Liver (tissue), 9 donors: Measurements from ENCODE around the gene FCN1. TPM values are rescaled to one million over a fixed set of nuclear protein-coding genes. Genes with fewer than 3 reads are reported as not detected.

Source experiments
- DNase-seq: peaks from one replicate; pipeline ENCODE4 v3.0.0-alpha.2; 2017; ENCODE audit warnings: low spot score
- H3K27ac ChIP-seq, 2 donors: one replicate each; pipeline ENCODE4 v1.7.0; 2013; ENCODE audit warnings: inconsistent platforms in 2 of 2, low read length in 2 of 2, control low read depth in 1 of 2, low read depth in 1 of 2, mild to moderate bottlenecking in 1 of 2
- H3K27me3 ChIP-seq, 4 donors: one replicate each; pipeline versions ENCODE4 v1.6.1 to v1.7.0; 2013; ENCODE audit warnings: low read length in 3 of 4, inconsistent platforms in 1 of 4, mild to moderate bottlenecking in 1 of 4, moderate library complexity in 1 of 4; ENCODE audit not compliant: control insufficient read depth in 4 of 4, insufficient read depth in 4 of 4
- H3K36me3 ChIP-seq, 4 donors: one replicate each; pipeline versions ENCODE4 v1.6.1 to v1.7.0; 2013; ENCODE audit warnings: low read length in 3 of 4, mild to moderate bottlenecking in 3 of 4, low read depth in 1 of 4, moderate library complexity in 1 of 4; ENCODE audit not compliant: control insufficient read depth in 4 of 4, insufficient read depth in 3 of 4
- H3K4me1 ChIP-seq, 4 donors: one replicate each; pipeline versions ENCODE4 v1.6.1 to v1.7.0; 2013; ENCODE audit warnings: low read length in 3 of 4, mild to moderate bottlenecking in 3 of 4, moderate library complexity in 1 of 4; ENCODE audit not compliant: control insufficient read depth in 4 of 4, insufficient read depth in 4 of 4
- H3K4me3 ChIP-seq, 3 donors: one replicate each; pipeline versions ENCODE4 v1.6.1 to v1.7.0; 2013; ENCODE audit warnings: low read length in 3 of 3, control low read depth in 1 of 3, low read depth in 1 of 3, mild to moderate bottlenecking in 1 of 3
- H3K9ac ChIP-seq, 2 donors: one replicate each; pipeline ENCODE4 v1.7.0; 2013; ENCODE audit warnings: low read length in 2 of 2, mild to moderate bottlenecking in 2 of 2, moderate library complexity in 2 of 2, control low read depth in 1 of 2, low read depth in 1 of 2
- H3K9me3 ChIP-seq, 4 donors: one replicate each; pipeline versions ENCODE4 v1.6.1 to v1.7.0; 2013; ENCODE audit warnings: low read length in 3 of 4; ENCODE audit not compliant: control insufficient read depth in 4 of 4
- EGR1 ChIP-seq, 2 donors: IDR thresholded peaks; 2 replicates each; pipeline ENCODE4 v1.6.1; 2016 to 2018; ENCODE audit warnings: antibody characterized with exemption in 2 of 2, low read depth in 2 of 2
- FOXA1 ChIP-seq: IDR thresholded peaks from 2 replicates; pipeline ENCODE4 v1.6.1; 2016; ENCODE audit warnings: antibody characterized with exemption
- FOXA2 ChIP-seq: IDR thresholded peaks from 2 replicates; pipeline ENCODE4 v1.6.1; 2016; ENCODE audit warnings: antibody characterized with exemption
- HNF4A ChIP-seq, 2 donors: conservative IDR thresholded peaks; 2 replicates each; pipeline ENCODE4 v1.6.1; 2016; ENCODE audit warnings: antibody characterized with exemption in 2 of 2, mild to moderate bottlenecking in 2 of 2
- HNF4G ChIP-seq: IDR thresholded peaks from 2 replicates; pipeline ENCODE4 v1.6.1; 2016; ENCODE audit warnings: antibody characterized with exemption
- JUND ChIP-seq, 2 donors: IDR thresholded peaks; 2 replicates each; pipeline ENCODE4 v1.6.1; 2016; ENCODE audit warnings: antibody characterized with exemption in 2 of 2
- NR2F2 ChIP-seq: IDR thresholded peaks from 2 replicates; pipeline ENCODE4 v1.6.1; 2016; ENCODE audit warnings: antibody characterized with exemption
- RXRA ChIP-seq, 2 donors: IDR thresholded peaks; 2 replicates each; pipeline ENCODE4 v1.6.1; 2017 to 2018; ENCODE audit warnings: antibody characterized with exemption in 2 of 2, mild to moderate bottlenecking in 1 of 2
- SP1 ChIP-seq: IDR thresholded peaks from 2 replicates; pipeline ENCODE4 v1.6.1; 2018; ENCODE audit warnings: antibody characterized with exemption, mild to moderate bottlenecking
- TAF1 ChIP-seq: conservative IDR thresholded peaks from 2 replicates; pipeline ENCODE4 v1.6.1; 2016; ENCODE audit warnings: antibody characterized with exemption, mild to moderate bottlenecking
- YY1 ChIP-seq: IDR thresholded peaks from 2 replicates; pipeline ENCODE4 v1.6.1; 2016; ENCODE audit warnings: antibody characterized with exemption, mild to moderate bottlenecking
- WGBS: extraction: QIAGEN DNeasy Blood & Tissue Kit; methylation state at CpG from one replicate; pipeline ENCODE4 v1.1.7; 2013; 5-methylcytosine and 5-hydroxymethylcytosine counted together
- polyA plus RNA-seq, 2 donors: library from polyadenylated mRNA; stranded (reverse) in 1 of 2; unstranded in 1 of 2; fragments of 200-250 nt in 1 of 2; fragments of >200 nt in 1 of 2; fragmentation: Nextera tagmentation in 1 of 2; extraction: Ambion mirVana in 1 of 2; gene quantifications; one replicate each; pipeline versions ENCODE4 v1.2.1 to v1.2.3, GENCODE V29; 2013 to 2015
- total RNA-seq, 2 donors: library from RNA; depleted of rRNA; stranded (reverse); fragments of >200 nt; gene quantifications; one replicate each; pipeline ENCODE4 v1.2.3, GENCODE V29; 2014
- TF ChIP-seq, protein P1 (sequence below): IDR thresholded peaks from 2 replicates; pipeline ENCODE4 v1.6.1; 2016; ENCODE audit warnings: antibody characterized with exemption, mild to moderate bottlenecking
- TF ChIP-seq, protein P2 (sequence below): IDR thresholded peaks from 2 replicates; pipeline ENCODE4 v1.6.1; 2016; ENCODE audit warnings: antibody characterized with exemption
- TF ChIP-seq, protein P3 (sequence below): fragments of 150-350 bp; IDR thresholded peaks from 2 replicates; pipeline ENCODE4 v1.5.1; 2017; ENCODE audit warnings: improper control_type of control experiment, low read depth, low read length; ENCODE audit not compliant: missing input control
- TF ChIP-seq, protein P4 (sequence below): IDR thresholded peaks from 2 replicates; pipeline ENCODE4 v1.6.1; 2016; ENCODE audit warnings: antibody characterized with exemption
- TF ChIP-seq, protein P5 (sequence below): IDR thresholded peaks from 2 replicates; pipeline ENCODE4 v1.6.1; 2016; ENCODE audit warnings: antibody characterized with exemption
- donor health status: healthy.
- donor health status: healthy.
- donor health status: healthy.
- donor health status: healthy.
- donor health status: healthy.

The FCN1 gene
- total and polyA plus RNA-seq, 4 donors = 0.97 to 15.0 (median 5.4) TPM

DNA sequence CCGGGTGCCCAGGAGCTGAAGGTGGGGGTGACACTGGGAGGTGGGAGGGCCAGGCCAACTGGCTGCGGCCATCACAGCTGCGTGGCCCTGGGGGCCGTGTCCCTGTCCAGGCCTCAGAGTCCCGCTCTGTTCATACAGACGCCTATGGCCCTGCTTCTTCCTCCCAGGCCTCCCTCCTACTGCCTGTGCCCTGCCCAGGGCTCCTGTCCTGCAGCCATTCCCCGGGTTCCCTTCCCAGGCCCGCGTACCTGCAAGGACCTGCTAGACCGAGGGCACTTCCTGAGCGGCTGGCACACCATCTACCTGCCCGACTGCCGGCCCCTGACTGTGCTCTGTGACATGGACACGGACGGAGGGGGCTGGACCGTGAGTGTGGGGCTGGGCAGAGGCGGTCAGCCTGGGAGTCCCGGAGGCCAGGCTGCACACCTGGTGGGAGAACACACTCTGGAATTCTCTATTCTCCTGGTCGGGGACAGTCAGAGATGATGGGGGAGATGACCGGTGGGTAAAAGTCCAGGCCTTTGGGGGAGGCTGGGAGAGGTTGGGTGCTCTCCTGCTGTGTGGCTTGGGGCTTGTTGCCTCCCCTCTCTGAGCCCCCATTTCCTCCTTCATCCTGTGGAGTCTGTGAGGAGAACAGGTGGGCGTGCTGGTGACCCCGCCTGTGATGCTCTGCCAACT lies 32.6 kb downstream of the FCN1 start:
- Histone ChIP-seq H3K9me3 (no peaks in the 10 kb centered on the region), H3K27me3 (no peaks in the 10 kb centered on the region), H3K36me3 (no peaks in the 10 kb centered on the region), H3K4me3 (no peak overlapping the region), H3K4me1 (no peaks in the 10 kb centered on the region), H3K27ac (no peak overlapping the region), H3K9ac (no peak overlapping the region)
- DNase-seq = no peak
- no peak for TF ChIP-seq JUND (IDR thresholded peaks at IDR 0.05)
- no peak for TF ChIP-seq TAF1
- no peak for TF ChIP-seq FOXA1
- TF ChIP-seq YY1 = no peak
- TF ChIP-seq, protein P1, sequence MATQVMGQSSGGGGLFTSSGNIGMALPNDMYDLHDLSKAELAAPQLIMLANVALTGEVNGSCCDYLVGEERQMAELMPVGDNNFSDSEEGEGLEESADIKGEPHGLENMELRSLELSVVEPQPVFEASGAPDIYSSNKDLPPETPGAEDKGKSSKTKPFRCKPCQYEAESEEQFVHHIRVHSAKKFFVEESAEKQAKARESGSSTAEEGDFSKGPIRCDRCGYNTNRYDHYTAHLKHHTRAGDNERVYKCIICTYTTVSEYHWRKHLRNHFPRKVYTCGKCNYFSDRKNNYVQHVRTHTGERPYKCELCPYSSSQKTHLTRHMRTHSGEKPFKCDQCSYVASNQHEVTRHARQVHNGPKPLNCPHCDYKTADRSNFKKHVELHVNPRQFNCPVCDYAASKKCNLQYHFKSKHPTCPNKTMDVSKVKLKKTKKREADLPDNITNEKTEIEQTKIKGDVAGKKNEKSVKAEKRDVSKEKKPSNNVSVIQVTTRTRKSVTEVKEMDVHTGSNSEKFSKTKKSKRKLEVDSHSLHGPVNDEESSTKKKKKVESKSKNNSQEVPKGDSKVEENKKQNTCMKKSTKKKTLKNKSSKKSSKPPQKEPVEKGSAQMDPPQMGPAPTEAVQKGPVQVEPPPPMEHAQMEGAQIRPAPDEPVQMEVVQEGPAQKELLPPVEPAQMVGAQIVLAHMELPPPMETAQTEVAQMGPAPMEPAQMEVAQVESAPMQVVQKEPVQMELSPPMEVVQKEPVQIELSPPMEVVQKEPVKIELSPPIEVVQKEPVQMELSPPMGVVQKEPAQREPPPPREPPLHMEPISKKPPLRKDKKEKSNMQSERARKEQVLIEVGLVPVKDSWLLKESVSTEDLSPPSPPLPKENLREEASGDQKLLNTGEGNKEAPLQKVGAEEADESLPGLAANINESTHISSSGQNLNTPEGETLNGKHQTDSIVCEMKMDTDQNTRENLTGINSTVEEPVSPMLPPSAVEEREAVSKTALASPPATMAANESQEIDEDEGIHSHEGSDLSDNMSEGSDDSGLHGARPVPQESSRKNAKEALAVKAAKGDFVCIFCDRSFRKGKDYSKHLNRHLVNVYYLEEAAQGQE = no peak
- no peak for TF ChIP-seq SP1
- no peak for TF ChIP-seq RXRA (IDR thresholded peaks at IDR 0.05)
- TF ChIP-seq HNF4G = no peak
- TF ChIP-seq NR2F2 = no peak
- TF ChIP-seq HNF4A (conservative IDR thresholded peaks at IDR 0.05) = no peak
- TF ChIP-seq, protein P2, sequence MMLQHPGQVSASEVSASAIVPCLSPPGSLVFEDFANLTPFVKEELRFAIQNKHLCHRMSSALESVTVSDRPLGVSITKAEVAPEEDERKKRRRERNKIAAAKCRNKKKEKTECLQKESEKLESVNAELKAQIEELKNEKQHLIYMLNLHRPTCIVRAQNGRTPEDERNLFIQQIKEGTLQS = no peak
- TF ChIP-seq, protein P3, sequence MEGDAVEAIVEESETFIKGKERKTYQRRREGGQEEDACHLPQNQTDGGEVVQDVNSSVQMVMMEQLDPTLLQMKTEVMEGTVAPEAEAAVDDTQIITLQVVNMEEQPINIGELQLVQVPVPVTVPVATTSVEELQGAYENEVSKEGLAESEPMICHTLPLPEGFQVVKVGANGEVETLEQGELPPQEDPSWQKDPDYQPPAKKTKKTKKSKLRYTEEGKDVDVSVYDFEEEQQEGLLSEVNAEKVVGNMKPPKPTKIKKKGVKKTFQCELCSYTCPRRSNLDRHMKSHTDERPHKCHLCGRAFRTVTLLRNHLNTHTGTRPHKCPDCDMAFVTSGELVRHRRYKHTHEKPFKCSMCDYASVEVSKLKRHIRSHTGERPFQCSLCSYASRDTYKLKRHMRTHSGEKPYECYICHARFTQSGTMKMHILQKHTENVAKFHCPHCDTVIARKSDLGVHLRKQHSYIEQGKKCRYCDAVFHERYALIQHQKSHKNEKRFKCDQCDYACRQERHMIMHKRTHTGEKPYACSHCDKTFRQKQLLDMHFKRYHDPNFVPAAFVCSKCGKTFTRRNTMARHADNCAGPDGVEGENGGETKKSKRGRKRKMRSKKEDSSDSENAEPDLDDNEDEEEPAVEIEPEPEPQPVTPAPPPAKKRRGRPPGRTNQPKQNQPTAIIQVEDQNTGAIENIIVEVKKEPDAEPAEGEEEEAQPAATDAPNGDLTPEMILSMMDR = no peak
- TF ChIP-seq, protein P4, sequence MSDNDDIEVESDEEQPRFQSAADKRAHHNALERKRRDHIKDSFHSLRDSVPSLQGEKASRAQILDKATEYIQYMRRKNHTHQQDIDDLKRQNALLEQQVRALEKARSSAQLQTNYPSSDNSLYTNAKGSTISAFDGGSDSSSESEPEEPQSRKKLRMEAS = no peak
- no peak for TF ChIP-seq EGR1 (IDR thresholded peaks at IDR 0.05; ENCODE audit: low read depth in 2 of 2)
- no peak for TF ChIP-seq FOXA2
- TF ChIP-seq, protein P5, sequence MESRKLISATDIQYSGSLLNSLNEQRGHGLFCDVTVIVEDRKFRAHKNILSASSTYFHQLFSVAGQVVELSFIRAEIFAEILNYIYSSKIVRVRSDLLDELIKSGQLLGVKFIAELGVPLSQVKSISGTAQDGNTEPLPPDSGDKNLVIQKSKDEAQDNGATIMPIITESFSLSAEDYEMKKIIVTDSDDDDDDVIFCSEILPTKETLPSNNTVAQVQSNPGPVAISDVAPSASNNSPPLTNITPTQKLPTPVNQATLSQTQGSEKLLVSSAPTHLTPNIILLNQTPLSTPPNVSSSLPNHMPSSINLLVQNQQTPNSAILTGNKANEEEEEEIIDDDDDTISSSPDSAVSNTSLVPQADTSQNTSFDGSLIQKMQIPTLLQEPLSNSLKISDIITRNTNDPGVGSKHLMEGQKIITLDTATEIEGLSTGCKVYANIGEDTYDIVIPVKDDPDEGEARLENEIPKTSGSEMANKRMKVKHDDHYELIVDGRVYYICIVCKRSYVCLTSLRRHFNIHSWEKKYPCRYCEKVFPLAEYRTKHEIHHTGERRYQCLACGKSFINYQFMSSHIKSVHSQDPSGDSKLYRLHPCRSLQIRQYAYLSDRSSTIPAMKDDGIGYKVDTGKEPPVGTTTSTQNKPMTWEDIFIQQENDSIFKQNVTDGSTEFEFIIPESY = no peak
- WGBS = 89% methylated on average over 22 of the region's 22 CpGs

DNA sequence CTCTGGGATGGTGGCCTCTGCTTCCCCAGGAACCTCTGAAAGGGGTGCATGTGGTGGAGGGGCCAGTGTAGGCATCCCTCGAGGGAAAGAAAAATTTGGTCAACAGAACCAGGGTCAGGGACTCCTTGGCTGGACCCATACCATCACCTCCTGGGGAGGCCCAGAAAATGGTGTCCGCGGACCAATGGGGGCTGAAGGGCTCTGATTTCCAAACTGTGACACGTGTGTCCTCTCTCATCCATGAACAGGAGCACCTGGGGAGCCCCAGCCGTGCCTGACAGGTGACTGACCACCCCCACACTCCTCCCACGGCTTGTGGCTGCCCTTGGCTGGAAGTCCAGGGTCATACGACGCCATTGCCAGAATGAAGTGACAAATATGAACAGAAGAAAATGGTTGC lies 33.2 kb downstream of the FCN1 start:
- no peak for TF ChIP-seq EGR1 (IDR thresholded peaks at IDR 0.05; ENCODE audit: low read depth in 2 of 2)
- TF ChIP-seq HNF4A (conservative IDR thresholded peaks at IDR 0.05) = no peak
- no peak for TF ChIP-seq TAF1
- TF ChIP-seq HNF4G = no peak
- TF ChIP-seq FOXA2 = no peak
- no peak for TF ChIP-seq JUND (IDR thresholded peaks at IDR 0.05)
- TF ChIP-seq, protein P2 = no peak
- TF ChIP-seq, protein P1 = no peak
- TF ChIP-seq, protein P5 = no peak
- no peak for TF ChIP-seq FOXA1
- no peak for TF ChIP-seq SP1
- no peak for TF ChIP-seq RXRA (IDR thresholded peaks at IDR 0.05)
- 76% methylated on average over 8 of the region's 8 CpGs for WGBS
- H3K4me3 ChIP-seq = no peak overlapping the region
- H3K36me3 ChIP-seq = no peaks in the 10 kb centered on the region
- no peaks in the 10 kb centered on the region for H3K9me3 ChIP-seq
- no peak overlapping the region for H3K27ac ChIP-seq
- DNase-seq = no peak
- H3K9ac ChIP-seq = no peak overlapping the region
- no peaks in the 10 kb centered on the region for H3K27me3 ChIP-seq
- H3K4me1 ChIP-seq = no peaks in the 10 kb centered on the region
